Left lobe of liver (tissue), 2 donors: ENCODE results near the gene ZDHHC14. TPM values are rescaled to one million over a fixed set of nuclear protein-coding genes. Genes with fewer than 3 reads are reported as not detected.
A peak's percentile ranks its signal among the peaks of the same experiment; 100 is the strongest.
"Not testable (repeated sequence)": the region's sequence is repeated elsewhere in the genome, so short reads cannot be mapped to it uniquely, and the experiment has no call there.

Experiments
- ATAC-seq: fragments of 200-7000 bp; cut with Tn5 transposase; one replicate; pipeline ENCODE4 v1.9.1; 2020; ENCODE audit warnings: mild to moderate bottlenecking, moderate library complexity
- DNase-seq: peaks from one replicate; pipeline ENCODE4 v3.0.0-alpha.2; 2020; ENCODE audit warnings: low spot score
- total RNA-seq: library from RNA; stranded (reverse); gene quantifications from one replicate; pipeline ENCODE4 v1.2.1, GENCODE V29; 2021
- donor health status: DM: no; HTN: no; CAD: no; lungs with moderate emphysema.
- donor health status: DM: no; HTN: yes; CAD: no.

Gene ZDHHC14
- total RNA-seq, 1 donor from 2014 or later, result 13.7 TPM

- not testable (repeated sequence) for ATAC-seq
- DNase-seq, result peak; percentile 30
Measured at GRCh38 chr6:157560063-157560462, 179.1 kb downstream of the ZDHHC14 start.

DNA sequence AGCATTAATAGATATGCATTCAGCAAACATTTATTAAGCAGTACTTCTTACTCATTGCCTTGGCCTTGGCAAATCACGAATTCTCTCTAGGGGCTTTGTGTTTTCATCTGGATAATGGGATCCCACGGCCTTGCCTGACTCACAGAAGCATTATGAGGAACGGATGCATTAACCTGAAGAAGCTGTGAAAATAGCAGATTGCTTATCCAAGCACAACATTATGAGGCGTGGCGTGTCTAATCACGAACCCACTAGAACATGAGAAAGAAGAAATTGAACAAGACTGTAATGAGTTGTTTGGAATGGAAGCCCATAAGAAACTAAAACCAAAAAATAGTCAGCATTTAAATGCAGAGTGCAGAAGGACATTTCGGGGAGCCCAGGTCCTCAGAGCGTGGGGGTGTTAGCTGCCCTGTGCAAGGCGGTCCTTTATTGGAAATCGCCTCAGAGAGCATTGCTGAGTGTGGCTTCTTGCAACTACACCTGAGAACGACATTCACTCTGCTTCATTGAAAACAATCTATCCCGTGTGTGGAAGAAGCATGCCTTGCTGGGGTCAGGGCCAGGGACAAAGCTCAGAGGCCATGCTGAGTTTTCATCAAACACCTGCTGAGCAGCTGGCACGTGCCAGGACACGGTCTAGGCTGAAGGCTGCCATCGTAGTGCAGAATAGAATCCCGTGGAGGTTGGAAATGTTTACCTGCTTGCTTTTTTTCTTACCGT is 179.9 kb downstream of the ZDHHC14 start:
- DNase-seq, result no peak

GRCh38 chr6:157561414-157561790 is 180.4 kb downstream of the ZDHHC14 start:
- ATAC-seq, result no peak
- DNase-seq, result no peak

More for the DNA sequence above, 179.9 kb downstream of the ZDHHC14 start:
- peak; percentile 15 for ATAC-seq

GRCh38 chr6:157561929-157562810 is 181.2 kb downstream of the ZDHHC14 start:
- DNase-seq, result no peak
- no peak for ATAC-seq

DNA sequence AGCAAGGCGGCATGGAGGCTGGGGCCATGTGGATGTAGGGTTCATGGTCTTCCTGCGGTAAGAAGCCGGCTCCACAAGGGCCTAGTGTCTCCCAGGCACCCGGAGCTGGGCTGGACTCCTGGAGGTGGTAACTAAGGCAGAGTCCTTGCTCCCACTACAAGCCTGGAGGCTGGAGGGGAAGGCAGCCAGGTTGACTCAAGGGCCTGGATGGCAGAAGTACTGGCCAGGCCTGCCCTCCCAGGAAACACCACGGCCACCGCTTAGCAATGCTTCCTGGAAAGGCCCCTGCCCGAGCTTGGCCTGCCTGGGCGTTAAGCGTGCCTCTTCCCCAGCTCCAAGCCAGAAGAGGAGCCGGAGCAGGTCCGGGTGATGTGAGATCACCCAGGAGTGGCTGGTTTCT is 182.0 kb downstream of the ZDHHC14 start:
- DNase-seq, result peak; percentile 21

GRCh38 chr6:157563611-157564284 is 182.8 kb downstream of the ZDHHC14 start:
- no peak for DNase-seq
- ATAC-seq, result no peak

More for the DNA sequence above, 182.0 kb downstream of the ZDHHC14 start:
- no peak for ATAC-seq

- no peak for DNase-seq
- ATAC-seq, result no peak
Measured at GRCh38 chr6:157568702-157569101, 187.7 kb downstream of the ZDHHC14 start.

- DNase-seq, result no peak
- no peak for ATAC-seq
Measured at GRCh38 chr6:157569543-157569942, 188.6 kb downstream of the ZDHHC14 start.

- DNase-seq, result no peak
- ATAC-seq, result no peak
Measured at GRCh38 chr6:157570104-157570503, 189.1 kb downstream of the ZDHHC14 start.

- ATAC-seq (no peak), DNase-seq (no peak)
Measured at GRCh38 chr6:157570752-157571151, 189.8 kb downstream of the ZDHHC14 start.

- no peak for ATAC-seq
- DNase-seq, result no peak
Measured at GRCh38 chr6:157571269-157571668, 190.3 kb downstream of the ZDHHC14 start.

GRCh38 chr6:157571950-157572349 is 191.0 kb downstream of the ZDHHC14 start:
- no peak for ATAC-seq
- no peak for DNase-seq

DNA sequence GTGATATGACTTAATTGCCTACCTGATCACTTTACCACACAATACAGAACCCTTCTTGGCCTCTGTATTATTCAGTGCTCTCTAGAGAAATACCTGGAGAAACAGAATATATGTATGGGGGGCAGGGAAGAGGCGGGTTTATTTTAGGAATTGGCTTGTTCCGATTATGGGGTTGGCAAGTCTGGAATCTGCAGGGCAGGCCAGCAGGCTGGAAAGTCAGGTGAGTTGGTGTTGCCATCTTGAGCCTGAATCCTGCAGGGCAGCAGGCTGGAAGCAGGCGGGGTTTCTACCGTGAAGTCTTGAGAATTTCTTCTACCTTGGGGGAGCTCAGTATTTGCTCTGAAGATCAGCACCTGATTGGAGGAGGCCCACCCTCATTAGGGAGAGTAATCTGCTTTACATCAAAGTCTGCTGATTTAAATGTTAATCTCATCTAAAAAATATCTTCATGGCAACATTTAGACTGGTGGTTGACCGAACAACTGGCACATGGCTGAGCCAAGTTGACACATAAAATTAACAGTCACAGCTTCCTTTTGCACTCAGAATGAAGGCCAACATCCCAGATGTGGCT is 193.9 kb downstream of the ZDHHC14 start:
- DNase-seq (no peak), ATAC-seq (no peak)

- ATAC-seq, result no peak
- DNase-seq, result no peak
Measured at GRCh38 chr6:157575436-157576145, 194.6 kb downstream of the ZDHHC14 start.

GRCh38 chr6:157576991-157577390 is 196.0 kb downstream of the ZDHHC14 start:
- not testable (repeated sequence) for DNase-seq, ATAC-seq

DNA sequence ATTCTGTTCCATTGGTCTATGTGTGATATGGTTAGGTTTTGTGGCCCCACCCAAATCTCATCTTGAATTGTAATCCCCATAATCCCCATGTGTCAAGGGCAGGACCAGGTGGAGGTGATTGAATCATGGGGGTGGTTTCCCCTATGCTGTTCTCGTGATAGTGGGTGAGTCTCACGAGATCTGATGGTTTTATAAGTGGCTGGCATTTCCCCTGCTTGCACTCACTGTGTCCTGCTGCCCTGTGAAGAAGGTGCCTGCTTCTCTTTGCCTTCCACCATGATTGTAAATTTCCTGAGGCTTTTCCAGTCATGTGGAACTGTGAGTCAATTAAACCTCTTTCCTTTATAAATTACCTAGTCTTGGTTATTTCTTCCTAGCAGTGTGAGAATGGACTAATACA is 197.5 kb downstream of the ZDHHC14 start:
- ATAC-seq, DNase-seq: not testable (repeated sequence)

- ATAC-seq, result peak; percentile 52
- DNase-seq, result no peak
Measured at GRCh38 chr6:157579467-157580031, 198.6 kb downstream of the ZDHHC14 start.

DNA sequence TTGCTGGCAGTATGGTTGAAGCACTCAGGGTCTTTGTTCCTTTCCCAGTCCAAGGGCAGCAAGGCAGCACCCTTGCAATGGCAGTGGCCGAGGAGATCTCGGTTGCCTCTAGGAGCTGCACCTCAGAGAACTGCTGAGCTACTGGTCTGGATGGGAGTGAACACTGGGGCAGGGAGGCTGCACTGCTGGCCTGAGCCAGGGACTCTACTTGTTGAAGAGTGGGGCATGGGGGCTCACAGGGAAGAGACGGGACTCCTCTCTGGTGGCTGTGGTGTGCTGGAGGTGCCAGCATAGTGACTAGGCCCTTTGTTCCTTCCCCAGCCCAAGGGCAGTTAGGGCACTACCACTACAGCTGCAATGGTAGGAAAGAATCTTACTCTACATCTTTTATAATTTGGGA is 203.0 kb downstream of the ZDHHC14 start:
- no peak for ATAC-seq
- DNase-seq, result no peak

GRCh38 chr6:157585274-157586087 is 204.5 kb downstream of the ZDHHC14 start:
- ATAC-seq (peak; percentile 5), DNase-seq (no peak)
